Kidney (tissue), 14 donors: ENCODE data around the gene PEX14. TPM values are rescaled to one million over a fixed set of nuclear protein-coding genes. Genes with fewer than 3 reads are reported as not detected.

Source experiments
- DNase-seq, 5 donors: peaks; one replicate each; pipeline ENCODE4 v3.0.0-alpha.2; 2013 to 2020
- FAIRE-seq: peaks from 2 replicates; lab custom pipeline; 2012; peaks lifted over from hg19 to GRCh38; lab: Jason Lieb, UNC
- H3K27ac ChIP-seq, 2 donors: one replicate each; pipeline ENCODE4 v1.7.0; 2013; ENCODE audit warnings: low read depth in 2 of 2, low read length in 2 of 2, inconsistent platforms in 1 of 2
- H3K27me3 ChIP-seq: one replicate; pipeline ENCODE4 v1.7.1; 2013; ENCODE audit warnings: low read length, inconsistent platforms; ENCODE audit not compliant: control insufficient read depth, insufficient read depth
- H3K36me3 ChIP-seq, 3 donors: one replicate each; pipeline versions ENCODE4 v1.7.0 to v1.7.1; 2013; ENCODE audit warnings: low read length in 3 of 3, control low read depth in 1 of 3, inconsistent platforms in 1 of 3; ENCODE audit not compliant: insufficient read depth in 3 of 3, control insufficient read depth in 2 of 3
- H3K4me1 ChIP-seq, 3 donors: one replicate each; pipeline versions ENCODE4 v1.7.0 to v1.7.1; 2013; ENCODE audit warnings: low read length in 3 of 3, inconsistent platforms in 1 of 3, low read depth in 1 of 3; ENCODE audit not compliant: control insufficient read depth in 2 of 3, insufficient read depth in 2 of 3
- H3K4me3 ChIP-seq, 3 donors: one replicate each; pipeline versions ENCODE4 v1.7.0 to v1.8.1; 2013; ENCODE audit warnings: low read length in 3 of 3, control low read depth in 1 of 3, inconsistent platforms in 1 of 3
- H3K9ac ChIP-seq, 3 donors: one replicate each; pipeline versions ENCODE4 v1.7.0 to v1.7.1; 2013; ENCODE audit warnings: low read length in 3 of 3, control low read depth in 1 of 3, inconsistent platforms in 1 of 3
- H3K9me3 ChIP-seq, 3 donors: one replicate each; pipeline versions ENCODE4 v1.7.0 to v1.7.1; 2013; ENCODE audit warnings: low read length in 3 of 3, control low read depth in 1 of 3, inconsistent platforms in 1 of 3; ENCODE audit not compliant: control insufficient read depth in 2 of 3, insufficient read depth in 1 of 3
- CTCF ChIP-seq: IDR thresholded peaks from 3 replicates; pipeline ENCODE4 v1.5.1; 2012; ENCODE audit warnings: mild to moderate bottlenecking, moderate library complexity, borderline replicate concordance; ENCODE audit not compliant: insufficient read depth; ENCODE audit errors: extremely low read depth
- intact Hi-C: fragments of 100-400 bp; cut with DNase I; formaldehyde crosslinking; loops from one replicate; pipeline ENCODE4 v1.11.1; 2022
- polyA plus RNA-seq: library from polyadenylated mRNA; stranded (reverse); fragments of 350-450 nt; fragmentation: Illumina TruSeq; extraction: RNeasy Lipid Tissue Mini Kit (QIAGEN cat#74804); gene quantifications from one replicate; pipeline ENCODE4 v1.2.3, GENCODE V29; 2014; ENCODE audit warnings: low read depth, low replicate concordance; ENCODE audit not compliant: insufficient read depth
- total RNA-seq: library from RNA; stranded (reverse); fragmentation: NEBNext Ultra II Directional; extraction: Animal tissue kit (Norgen Biotek cat#: 25700); gene quantifications from one replicate; pipeline ENCODE4 v1.2.1, GENCODE V29; 2021
- donor health status: control.
- donor health status: control.
- donor health status: control.
- donor health status: control.
- donor health status: control.
- donor health status: DM: yes; HTN: yes; CAD: no.
- donor health status: Normal renal cell carcinoma (clear cell type).

The PEX14 gene
- total and polyA plus RNA-seq, 2 donors from 2014 or later: 22.8 to 25.8 TPM

GRCh38 chr1:10446790-10447422 is 27.8 kb upstream of the PEX14 start:
- Histone ChIP-seq H3K27ac (no peak overlapping the region), H3K9me3 (no peaks in the 10 kb centered on the region), H3K27me3 (no peaks in the 10 kb centered on the region), H3K36me3 (peaks cover 0 to 6% (median 0%) of the 10 kb centered on the region in 3 donors), H3K4me1 (no peaks in the 10 kb centered on the region), H3K9ac (no peak overlapping the region), H3K4me3 (no peak overlapping the region)
- FAIRE-seq (no peak), DNase-seq (no peak)
- no peak for TF ChIP-seq CTCF
- intact Hi-C loops: no loop called here

DNA sequence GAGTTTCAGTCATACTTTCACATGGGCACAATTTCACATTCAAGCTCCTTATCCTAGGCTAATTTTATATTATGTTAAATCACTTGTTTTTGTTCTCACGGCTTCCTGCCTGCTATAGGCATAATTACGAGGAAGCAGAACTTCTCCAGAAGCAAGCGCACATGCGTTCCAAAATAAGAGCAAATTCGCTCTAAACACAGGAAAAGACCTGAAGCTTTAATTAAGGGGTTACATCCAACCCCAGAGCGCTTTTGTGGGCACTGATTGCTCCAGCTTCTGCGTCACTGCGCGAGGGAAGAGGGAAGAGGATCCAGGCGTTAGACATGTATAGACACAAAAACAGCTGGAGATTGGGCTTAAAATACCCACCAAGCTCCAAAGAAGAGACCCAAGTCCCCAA is 25.0 kb upstream of the PEX14 start, which contains the start of gene CORT:
Gene CORT, plus strand, starts transcription at position 281 of the 400 bp plus-strand sequence. CDS start 193 bp downstream, outside the sequence.
- no peak for TF ChIP-seq CTCF
- FAIRE-seq (no peak), DNase-seq (no peak)
- H3K4me1 ChIP-seq: no peaks in the 10 kb centered on the region
- no peak within 1 kb of the TSS for H3K4me3 ChIP-seq
- intact Hi-C loops: no loop called here
- no peak within 1 kb of the TSS for H3K9ac ChIP-seq
- no peaks in the 10 kb centered on the region for H3K27me3 ChIP-seq
- no peak within 1 kb of the TSS for H3K27ac ChIP-seq
- no peaks in the 10 kb centered on the region for H3K9me3 ChIP-seq
- peaks cover 0 to 2% (median 0%) of the 10 kb centered on the region in 3 donors for H3K36me3 ChIP-seq

- intact Hi-C loops: no loop called here
- no peaks in the 10 kb centered on the region for H3K36me3 ChIP-seq
- no peak overlapping the region for H3K27ac ChIP-seq
- no peak overlapping the region for H3K4me3 ChIP-seq
- H3K9ac ChIP-seq: no peak overlapping the region
- H3K27me3 ChIP-seq: no peaks in the 10 kb centered on the region
- no peaks in the 10 kb centered on the region for H3K4me1 ChIP-seq
- no peak for FAIRE-seq
- TF ChIP-seq CTCF: no peak
- DNase-seq: no peak
- H3K9me3 ChIP-seq: no peaks in the 10 kb centered on the region
Observed at GRCh38 chr1:10450156-10450814, 24.5 kb upstream of the PEX14 start.
